Measurements from ENCODE around the gene SH2D1B.

The SH2D1B gene

GRCh38 chr1:162383516-162383915 is 28.4 kb downstream of the SH2D1B start:
- in situ Hi-C loops (cut with MboI; ENCODE audit: low sequenced_read_pairs) = no loop called here

DNA sequence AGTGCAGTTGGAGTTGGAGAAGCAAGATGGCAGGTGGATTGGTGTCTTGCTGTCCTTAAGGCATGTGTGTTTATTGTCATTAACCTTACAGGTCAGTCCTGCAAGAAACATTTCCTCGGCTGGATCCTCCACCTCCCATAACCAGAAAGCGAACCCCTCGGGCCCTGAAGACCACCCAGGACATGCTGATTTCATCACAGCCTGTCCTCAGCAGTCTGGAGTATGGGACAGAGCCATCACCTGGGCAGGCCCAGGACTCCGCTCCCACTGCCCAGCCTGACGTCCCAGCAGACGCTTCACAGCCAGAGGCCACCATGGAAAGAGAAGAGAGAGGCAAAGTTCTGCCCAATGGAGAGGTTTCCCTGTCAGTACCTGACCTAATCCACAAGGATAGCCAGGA is 28.8 kb downstream of the SH2D1B start:
- in situ Hi-C loops (cut with MboI; ENCODE audit: low sequenced_read_pairs) = no loop called here

DNA sequence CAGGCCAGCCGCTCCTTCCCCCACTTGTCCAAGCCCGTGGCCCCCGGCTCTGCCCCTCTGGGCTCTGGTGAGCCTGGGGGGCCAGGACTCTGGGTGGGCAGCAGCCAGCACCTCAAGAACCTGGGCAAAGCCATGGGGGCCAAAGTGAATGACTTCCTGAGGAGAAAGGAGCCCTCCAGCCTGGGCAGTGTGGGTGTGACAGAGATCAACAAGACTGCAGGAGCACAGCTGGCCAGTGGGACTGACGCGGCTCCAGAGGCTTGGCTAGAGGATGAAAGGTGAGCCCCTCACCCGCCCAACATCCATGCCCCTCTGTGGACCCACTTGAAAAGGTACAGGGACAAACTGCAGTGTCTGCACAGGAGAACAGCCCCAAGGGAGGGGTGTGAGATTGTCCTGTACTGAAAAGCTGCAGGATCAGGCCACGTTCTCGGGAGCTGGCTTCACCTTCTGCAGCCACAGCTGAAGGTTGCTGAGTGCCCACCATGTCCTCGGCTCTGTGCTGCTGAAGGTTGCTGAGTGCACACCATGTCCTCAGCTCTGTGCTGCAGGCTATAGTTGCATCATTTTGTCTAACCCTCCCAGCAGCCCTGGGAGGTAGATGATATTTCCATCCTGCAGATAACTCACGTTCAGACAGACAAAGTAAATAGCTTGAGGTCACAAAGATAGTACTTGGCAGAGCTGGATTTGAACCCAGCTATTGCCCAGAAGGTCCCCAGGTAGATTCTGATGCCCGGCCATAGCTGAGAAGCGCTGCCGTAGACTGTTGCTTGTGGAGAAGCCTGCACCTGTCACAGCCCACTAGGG is 29.8 kb downstream of the SH2D1B start:
- in situ Hi-C loops (cut with MboI; ENCODE audit: low sequenced_read_pairs) = no loop called here

DNA sequence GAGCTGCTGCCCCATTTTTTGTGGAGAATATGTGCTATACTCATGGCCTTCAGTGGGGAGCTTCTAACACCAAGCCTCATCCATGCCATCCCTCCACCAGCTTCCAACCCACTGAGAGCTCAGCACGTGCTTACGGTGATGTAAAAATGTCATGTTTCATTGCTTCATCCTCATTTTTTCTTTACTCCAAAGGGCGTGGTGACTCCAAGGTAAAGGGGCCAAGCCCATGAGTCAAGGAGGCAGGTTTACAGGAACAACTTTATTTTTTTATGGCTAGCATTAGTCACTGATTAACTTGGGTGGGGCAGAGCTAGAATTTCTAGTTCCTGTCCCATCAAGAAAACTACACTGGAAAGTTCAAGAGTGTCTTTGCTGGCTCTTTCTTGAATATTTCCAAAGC is 30.6 kb downstream of the SH2D1B start, which contains the start of gene C1orf226:
C1orf226 (plus strand) TSS at position 346 of the 400 bp plus-strand sequence. CDS start 174 bp downstream, outside the sequence.
- in situ Hi-C loops (cut with MboI; ENCODE audit: low sequenced_read_pairs) = no loop called here

DNA sequence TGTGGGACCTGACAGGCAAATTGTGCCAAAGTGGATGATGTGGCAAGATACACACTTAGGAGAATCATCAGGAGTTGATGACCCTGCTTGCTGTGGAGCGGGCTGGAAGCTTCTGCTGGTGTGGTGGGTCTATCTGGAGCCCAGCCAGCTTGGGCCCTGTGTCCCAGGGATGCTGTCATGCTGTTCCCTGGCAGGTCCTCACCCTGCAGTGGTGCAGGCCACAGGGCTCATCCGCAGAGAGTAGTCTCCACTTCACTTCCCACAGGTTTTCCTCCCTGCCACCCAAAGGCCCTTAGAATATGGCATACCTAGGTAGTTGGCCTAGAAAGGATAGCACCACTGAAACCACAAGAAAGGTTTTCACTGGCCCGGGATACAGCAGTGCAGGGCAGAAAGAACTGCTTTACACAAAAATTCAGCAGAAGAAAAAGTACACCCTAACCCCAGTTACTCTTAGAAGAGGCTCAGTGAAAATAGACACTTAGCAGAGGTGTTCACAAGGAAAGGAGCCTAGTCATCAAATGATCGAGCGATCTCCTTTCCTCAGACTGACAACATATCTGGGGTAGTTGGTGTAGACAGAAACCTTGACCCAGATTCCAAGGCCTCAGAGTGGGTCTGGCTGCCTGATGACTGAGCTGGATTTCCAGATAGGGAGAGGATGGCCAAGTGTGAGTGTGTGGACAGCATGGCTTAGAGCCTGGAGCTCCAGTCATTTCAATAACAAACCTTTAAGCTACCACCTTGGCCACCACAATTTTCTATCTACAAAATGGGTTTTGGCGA is 31.7 kb downstream of the SH2D1B start:
- in situ Hi-C loops (cut with MboI; ENCODE audit: low sequenced_read_pairs) = no loop called here

DNA sequence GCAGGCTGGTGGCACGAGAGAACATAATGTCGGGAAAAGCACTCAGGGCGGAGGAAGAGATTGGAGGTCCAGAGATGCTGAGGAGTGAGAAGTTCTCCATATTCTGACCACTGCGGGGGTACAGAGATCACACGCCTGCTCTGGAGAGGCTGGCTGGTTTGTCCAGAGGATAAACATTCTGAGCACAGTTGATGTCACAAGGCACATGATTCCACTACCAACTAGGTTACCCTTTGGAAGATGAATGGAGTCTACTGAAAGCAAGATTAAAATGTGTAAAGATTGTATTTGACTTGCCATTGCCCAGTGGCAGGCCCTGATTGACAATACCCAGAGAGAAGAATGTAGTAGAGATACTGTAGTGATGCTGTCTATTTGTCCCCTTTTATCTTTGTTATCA is 35.2 kb downstream of the SH2D1B start, which contains the start of gene SPATA46:
SPATA46 (minus strand) TSS at position 164 of the 400 bp plus-strand sequence; CDS start at position 100, 64 bp downstream.
- in situ Hi-C loops (cut with MboI; ENCODE audit: low sequenced_read_pairs) = no loop called here

- in situ Hi-C loops (cut with MboI; ENCODE audit: low sequenced_read_pairs) = no loop called here
Measured at GRCh38 chr1:162375463-162375862, 36.5 kb downstream of the SH2D1B start.

- in situ Hi-C loops (cut with MboI; ENCODE audit: low sequenced_read_pairs) = loop anchor here (25.0 kb wide), 1 partner anchor 263 kb away; the partner anchor contains the start of gene DDR2
Measured at GRCh38 chr1:162374406-162374805, 37.5 kb downstream of the SH2D1B start.

DNA sequence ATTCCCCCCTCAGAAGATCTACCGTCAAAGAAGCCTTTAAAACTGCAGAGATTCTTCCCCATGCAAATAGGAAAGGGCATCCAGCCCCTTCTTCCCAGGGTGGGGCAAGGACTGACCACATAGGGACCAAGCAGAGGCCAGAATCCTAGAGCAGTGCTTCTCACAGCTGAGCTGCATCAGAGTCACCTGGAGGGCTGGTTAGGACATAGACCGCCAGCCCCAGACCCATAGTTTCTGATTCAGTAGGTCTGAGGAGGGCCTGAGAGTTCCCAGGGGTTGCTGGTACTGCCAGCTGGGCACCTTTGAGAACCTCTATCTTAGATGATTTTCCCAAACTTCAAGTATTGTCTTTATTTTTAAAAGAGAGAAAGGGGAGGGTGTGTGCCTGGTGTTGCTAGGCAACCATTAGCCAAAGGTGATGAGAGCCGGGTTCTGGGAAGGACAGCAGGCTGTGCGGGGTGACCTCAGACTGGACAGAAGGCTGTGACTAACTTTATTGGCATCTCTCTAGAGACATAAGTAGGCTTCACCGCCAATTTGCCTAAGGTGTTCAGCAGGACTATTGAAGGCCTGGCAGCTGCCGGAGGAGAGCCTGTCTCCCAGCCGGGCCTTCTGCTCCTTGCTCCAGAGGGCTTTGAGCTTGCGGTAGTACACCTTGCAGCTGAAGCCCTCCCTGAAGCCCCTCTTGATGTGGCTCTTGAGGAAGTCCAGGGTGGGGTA is 38.2 kb downstream of the SH2D1B start:
- in situ Hi-C loops (cut with MboI; ENCODE audit: low sequenced_read_pairs) = loop anchor here (25.0 kb wide), 1 partner anchor 264 kb away; the partner anchor contains the start of gene DDR2

DNA sequence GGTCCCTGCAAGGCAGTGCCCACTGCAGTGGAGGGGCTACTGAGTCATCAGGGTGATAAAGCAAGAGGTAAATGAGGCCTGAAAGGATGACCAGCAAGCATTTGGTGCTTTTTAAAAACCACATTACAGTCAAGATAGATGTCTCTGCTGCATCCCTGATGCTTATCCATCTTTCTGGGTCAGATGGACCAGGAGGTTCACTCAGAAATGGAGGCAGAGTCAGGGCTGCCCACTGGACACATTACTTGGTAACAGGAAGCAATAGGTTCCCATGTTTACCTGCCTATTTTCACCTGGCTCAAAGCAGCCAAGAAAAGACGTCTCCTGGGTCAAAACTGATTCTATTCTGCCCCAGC is 38.9 kb downstream of the SH2D1B start:
- in situ Hi-C loops (cut with MboI; ENCODE audit: low sequenced_read_pairs) = loop anchor here (25.0 kb wide), 1 partner anchor 264 kb away; the partner anchor contains the start of gene DDR2

DNA sequence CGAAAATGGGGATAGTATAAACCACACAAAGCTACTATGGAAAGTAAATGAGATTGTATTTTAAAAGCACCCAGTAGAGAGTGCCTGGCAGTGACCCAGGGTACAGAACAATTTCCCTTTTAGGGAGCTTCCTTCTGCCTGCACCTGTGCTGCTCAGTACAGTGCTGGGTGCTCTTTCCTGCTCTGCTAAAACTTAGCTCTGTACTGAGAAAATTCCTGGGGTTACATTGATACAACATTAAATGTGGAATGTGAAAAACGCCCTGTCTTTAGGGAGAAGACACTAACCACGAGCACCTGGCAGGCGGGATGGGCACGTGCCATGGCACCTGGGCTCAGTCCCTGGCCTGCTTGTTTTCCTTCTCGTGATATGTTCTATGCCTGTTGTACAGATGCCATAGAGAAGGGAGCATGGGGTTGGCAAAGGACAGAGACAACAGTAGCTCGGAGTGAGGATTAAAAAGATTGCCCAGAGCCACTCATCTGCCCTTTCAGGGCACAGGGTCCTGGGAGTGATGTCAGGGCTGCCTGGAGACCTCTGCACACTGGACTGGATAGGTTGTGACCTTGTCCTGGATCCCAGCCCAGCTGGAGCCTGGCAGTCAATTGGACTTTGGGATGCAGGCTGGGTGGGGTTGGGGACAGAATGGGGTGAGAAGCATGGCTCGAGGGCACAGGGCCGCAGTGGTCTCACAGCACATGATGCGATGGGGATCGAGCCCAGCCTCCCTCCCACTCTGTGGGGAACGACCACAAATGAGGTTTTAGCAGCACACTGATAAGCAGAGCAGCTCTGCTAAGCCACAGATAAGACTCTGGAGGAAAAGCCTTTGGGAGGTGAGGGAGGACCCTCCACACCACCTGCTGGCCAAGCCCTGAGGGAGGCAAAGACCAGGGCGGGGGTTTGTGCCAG is 39.5 kb downstream of the SH2D1B start:
- in situ Hi-C loops (cut with MboI; ENCODE audit: low sequenced_read_pairs) = loop anchor here (25.0 kb wide), 1 partner anchor 265 kb away; the partner anchor contains the start of gene DDR2

- in situ Hi-C loops (cut with MboI; ENCODE audit: low sequenced_read_pairs) = loop anchor here (25.0 kb wide), 1 partner anchor 266 kb away; the partner anchor contains the start of gene DDR2
Measured at GRCh38 chr1:162371611-162372010, 40.3 kb downstream of the SH2D1B start.

DNA sequence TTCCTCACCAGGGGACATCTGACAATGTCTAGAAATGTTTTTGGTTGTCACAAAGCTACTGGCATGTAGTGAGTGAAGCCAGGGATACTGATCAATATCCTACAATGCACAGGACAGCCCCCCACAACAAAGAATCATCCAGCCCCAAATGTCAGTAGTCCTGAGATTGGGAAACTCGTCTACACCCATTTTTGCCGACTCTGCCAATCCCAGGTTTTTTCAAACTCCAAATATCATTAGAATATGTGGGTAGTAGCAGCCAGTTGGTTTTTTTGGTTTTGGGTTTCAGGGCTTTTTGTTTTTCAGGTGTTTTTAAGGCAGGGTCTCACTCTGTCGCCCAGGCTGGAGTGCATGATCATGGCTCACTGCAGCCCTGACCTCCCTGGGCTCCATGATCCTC is 41.2 kb downstream of the SH2D1B start:
- in situ Hi-C loops (cut with MboI; ENCODE audit: low sequenced_read_pairs) = loop anchor here (25.0 kb wide), 1 partner anchor 267 kb away; the partner anchor contains the start of gene DDR2

GRCh38 chr1:162370161-162370560 is 41.8 kb downstream of the SH2D1B start:
- in situ Hi-C loops (cut with MboI; ENCODE audit: low sequenced_read_pairs) = loop anchor here (25.0 kb wide), 1 partner anchor 267 kb away; the partner anchor contains the start of gene DDR2

GRCh38 chr1:162369571-162369970 is 42.4 kb downstream of the SH2D1B start:
- in situ Hi-C loops (cut with MboI; ENCODE audit: low sequenced_read_pairs) = loop anchor here (25.0 kb wide), 1 partner anchor 268 kb away; the partner anchor contains the start of gene DDR2

- in situ Hi-C loops (cut with MboI; ENCODE audit: low sequenced_read_pairs) = loop anchor here (25.0 kb wide), 1 partner anchor 269 kb away; the partner anchor contains the start of gene DDR2
Measured at GRCh38 chr1:162368451-162368850, 43.5 kb downstream of the SH2D1B start.

- in situ Hi-C loops (cut with MboI; ENCODE audit: low sequenced_read_pairs) = loop anchor here (25.0 kb wide), 1 partner anchor 270 kb away; the partner anchor contains the start of gene DDR2
Measured at GRCh38 chr1:162367772-162368171, 44.2 kb downstream of the SH2D1B start.

- in situ Hi-C loops (cut with MboI; ENCODE audit: low sequenced_read_pairs) = loop anchor here (25.0 kb wide), 1 partner anchor 270 kb away; the partner anchor contains the start of gene DDR2
Measured at GRCh38 chr1:162367073-162367472, 44.9 kb downstream of the SH2D1B start.

DNA sequence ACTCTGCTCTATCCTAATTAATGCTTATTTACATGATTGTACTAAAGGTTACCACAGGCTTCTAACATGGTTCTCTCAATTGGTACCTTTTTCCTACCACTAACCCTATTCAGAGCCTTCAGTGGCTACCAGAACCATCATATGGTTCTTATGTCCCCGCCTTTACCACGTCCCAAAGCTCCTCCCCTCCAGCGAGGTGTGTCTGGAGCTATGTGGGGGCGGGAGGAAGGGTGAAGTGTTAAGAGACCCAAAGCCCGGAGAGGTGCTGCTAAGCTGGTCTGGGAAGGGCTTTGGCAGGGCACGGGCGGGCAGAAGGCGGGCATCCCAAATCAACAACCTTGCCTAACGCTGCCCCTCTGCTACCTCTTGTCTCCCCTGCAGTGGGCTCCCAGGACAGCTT is 45.3 kb downstream of the SH2D1B start:
- in situ Hi-C loops (cut with MboI; ENCODE audit: low sequenced_read_pairs) = loop anchor here (25.0 kb wide), 1 partner anchor 271 kb away; the partner anchor contains the start of gene DDR2
